B cell (primary cell): Measurements from ENCODE around the gene AGO3. TPM values are rescaled to one million over a fixed set of nuclear protein-coding genes. Genes with fewer than 3 reads are reported as not detected.

Experiments
- ATAC-seq: fragments of 200-7000 bp; cut with Tn5 transposase; one replicate; pipeline ENCODE4 v1.10.0; 2021; ENCODE audit warnings: low read depth, mild to moderate bottlenecking, moderate number of reproducible peaks, moderate library complexity
- CTCF ChIA-PET: fragments of 350-600 bp; sonication (Branson Sonifier 250); formaldehyde crosslinking; loops from one replicate; lab custom pipeline; 2021; ENCODE audit warnings: antibody characterized with exemption, inconsistent platforms; lab: Charles Lee
- POLR2A ChIA-PET: fragments of 350-600 bp; sonication (Branson Sonifier 250); formaldehyde crosslinking; loops from one replicate; lab custom pipeline; 2021; ENCODE audit warnings: antibody characterized with exemption; lab: Charles Lee
- DNase-seq: peaks from one replicate; pipeline ENCODE4 v3.0.0; 2013
- H2AFZ ChIP-seq: 2 replicates; pipeline ENCODE4 v1.6.1; 2012; ENCODE audit warnings: mild to moderate bottlenecking, low read depth, low read length; ENCODE audit not compliant: insufficient read depth, poor library complexity, severe bottlenecking
- H3K27ac ChIP-seq, 2 donors: 1 replicate in 1 of 2; 2 replicates in 1 of 2; pipeline ENCODE4 v1.5.1; 2012 to 2013; ENCODE audit warnings: low read length in 2 of 2, mild to moderate bottlenecking in 2 of 2, moderate library complexity in 1 of 2
- H3K27me3 ChIP-seq, 4 experiments: fragments of 200-600 bp in 1 of 4; sonication (generic) in 1 of 4; replicated peaks in 1 of 4; 1 replicate in 2 of 4; 2 replicates in 2 of 4; pipeline versions ENCODE4 v1.6.1 to v1.7.0; 2013 to 2016; ENCODE audit warnings: low read length in 3 of 4, mild to moderate bottlenecking in 2 of 4, mixed read lengths in 1 of 4, moderate library complexity in 1 of 4; ENCODE audit not compliant: insufficient read depth in 4 of 4, control insufficient read depth in 3 of 4; ENCODE audit errors: control extremely low read depth in 1 of 4
- H3K36me3 ChIP-seq, 2 experiments: replicated peaks in 1 of 2; 1 replicate in 1 of 2; 2 replicates in 1 of 2; pipeline versions ENCODE4 v1.6.1 to v1.7.1; 2013; ENCODE audit warnings: low read length in 1 of 2; ENCODE audit not compliant: insufficient read depth in 2 of 2, control insufficient read depth in 1 of 2; ENCODE audit errors: control extremely low read depth in 1 of 2, extremely low read depth in 1 of 2
- H3K4me1 ChIP-seq, 2 donors: fragments of 200-600 bp in 1 of 2; sonication (generic) in 1 of 2; 1 replicate in 1 of 2; 2 replicates in 1 of 2; pipeline versions ENCODE4 v1.5.1 to v1.6.1; 2013 to 2017; ENCODE audit warnings: low read length in 2 of 2; ENCODE audit not compliant: control insufficient read depth in 2 of 2, insufficient read depth in 2 of 2
- H3K4me2 ChIP-seq: replicated peaks from 2 replicates; pipeline ENCODE3; 2012; ENCODE audit warnings: mild to moderate bottlenecking, low read depth, low read length; ENCODE audit not compliant: poor library complexity, severe bottlenecking
- H3K4me3 ChIP-seq, 5 experiments: fragments of 200-600 bp in 1 of 5; sonication (generic) in 1 of 5; 1 replicate in 3 of 5; 2 replicates in 2 of 5; pipeline versions ENCODE4 v1.5.1 to v1.7.0; 2011 to 2016; ENCODE audit warnings: low read length in 4 of 5, mild to moderate bottlenecking in 4 of 5, low read depth in 2 of 5, control low read depth in 1 of 5, moderate library complexity in 1 of 5; ENCODE audit not compliant: insufficient read depth in 1 of 5; ENCODE audit errors: control extremely low read depth in 1 of 5, extremely low read depth in 1 of 5
- H3K79me2 ChIP-seq: fragments of 200-600 bp; sonication (generic); one replicate; pipeline ENCODE4 v1.6.0; 2016; ENCODE audit warnings: low read length; ENCODE audit not compliant: control insufficient read depth, insufficient read depth
- H3K9ac ChIP-seq: fragments of 200-600 bp; sonication (generic); 2 replicates; pipeline ENCODE4 v1.6.1; 2017; ENCODE audit warnings: mild to moderate bottlenecking, low read length, moderate library complexity
- H3K9me3 ChIP-seq, 3 donors: one replicate each; pipeline versions ENCODE4 v1.6.1 to v1.7.1; 2013; ENCODE audit warnings: low read length in 2 of 3; ENCODE audit not compliant: control insufficient read depth in 2 of 3, insufficient read depth in 1 of 3; ENCODE audit errors: control extremely low read depth in 1 of 3
- H4K20me1 ChIP-seq: 2 replicates; pipeline ENCODE4 v1.6.0; 2012; ENCODE audit warnings: mild to moderate bottlenecking, low read length; ENCODE audit not compliant: insufficient read depth, control insufficient read depth, poor library complexity, severe bottlenecking
- H3K27ac Mint-ChIP-seq: one replicate; pipeline ENCODE4 v1.8.0; 2021; ENCODE audit warnings: mixed read lengths
- H3K27me3 Mint-ChIP-seq: one replicate; pipeline ENCODE4 v1.8.0; 2021; ENCODE audit warnings: mixed read lengths
- H3K4me1 Mint-ChIP-seq: one replicate; pipeline ENCODE4 v1.8.0; 2021; ENCODE audit warnings: mixed read lengths
- H3K4me3 Mint-ChIP-seq: one replicate; pipeline ENCODE4 v1.8.0; 2021; ENCODE audit warnings: mixed read lengths
- H3K9me3 Mint-ChIP-seq: one replicate; pipeline ENCODE4 v1.8.0; 2022; ENCODE audit warnings: mixed read lengths; ENCODE audit not compliant: insufficient read depth
- CTCF ChIP-seq: fragments of 200-600 bp; IDR thresholded peaks from one replicate; pipeline ENCODE4 v1.8.0; 2022; ENCODE audit warnings: antibody characterized with exemption, mild to moderate bottlenecking
- EZH2 ChIP-seq: IDR thresholded peaks from 2 replicates; pipeline ENCODE4 v1.6.1; 2012; ENCODE audit warnings: borderline replicate concordance, low read depth, mild to moderate bottlenecking, moderate library complexity, low read length; ENCODE audit not compliant: insufficient read depth, poor library complexity, severe bottlenecking
- WGBS: methylation state at CpG from one replicate; pipeline ENCODE4 v1.1.5; 2013; ENCODE audit warnings: missing lambda C conversion rate; ENCODE audit not compliant: insufficient coverage; 5-methylcytosine and 5-hydroxymethylcytosine counted together
- intact Hi-C: fragments of 100-400 bp; cut with micrococcal nuclease; formaldehyde crosslinking; loops from one replicate; pipeline ENCODE4 v1.10.0; 2022
- polyA plus RNA-seq: library from polyadenylated mRNA; depleted of rRNA; stranded (reverse); fragments of >200 nt; gene quantifications from 2 replicates; pipeline ENCODE4 v1.2.3, GENCODE V29; 2012
- total RNA-seq, 2 donors: library from RNA; stranded (reverse); fragments of 120-200 nt in 1 of 2; gene quantifications; 1 replicate in 1 of 2; 2 replicates in 1 of 2; pipeline versions ENCODE4 v1.2.3 to v1.2.4, GENCODE V29; 2013 to 2022

The AGO3 gene
- total and polyA plus RNA-seq, 2 donors (not counting 1 experiment from before 2014, with no cell fraction given): 5.1 to 44.9 TPM

- H3K36me3 ChIP-seq: peaks cover 0 to 12% of the 10 kb centered on the region in 2 experiments
- no peak overlapping the region for H3K9ac ChIP-seq
- ChIA-PET POLR2A (no interaction called here), CTCF (interaction anchor here (0.6 to 7.4 kb wide), 14 partner anchors 10 to 319 kb away, joined by 3 to 58 read pairs (median 4); partner anchors contain the start of gene TRAPPC3)
- 84% methylated on average over 6 of the region's 6 CpGs for WGBS
- H3K4me3 Mint-ChIP-seq: no peak overlapping the region
- no peaks in the 10 kb centered on the region for H4K20me1 ChIP-seq
- H3K9me3 Mint-ChIP-seq: no peaks in the 10 kb centered on the region
- H3K4me1 Mint-ChIP-seq: peaks cover 2% of the 10 kb centered on the region
- peaks cover 0 to 7% of the 10 kb centered on the region in 2 donors for H3K4me1 ChIP-seq
- no peak overlapping the region for H3K4me3 ChIP-seq
- no peak for TF ChIP-seq CTCF
- TF ChIP-seq EZH2: no peak
- H3K27ac Mint-ChIP-seq: no peak overlapping the region
- H3K27me3 Mint-ChIP-seq: no peaks in the 10 kb centered on the region
- no peaks in the 10 kb centered on the region for H3K9me3 ChIP-seq
- no peak overlapping the region for H3K27ac ChIP-seq
- intact Hi-C loops: loop anchor here (2.0 kb wide), 1 partner anchor 320 kb away; no protein-coding TSS in a partner anchor
- H3K79me2 ChIP-seq: no peaks in the 10 kb centered on the region
- no peak overlapping the region for H3K4me2 ChIP-seq
- DNase-seq (no peak), ATAC-seq (no peak)
- H2AFZ ChIP-seq: peak overlapping the region; percentile 36
- H3K27me3 ChIP-seq: no peaks in the 10 kb centered on the region
Measured at GRCh38 chr1:36100376-36100775, 169.5 kb downstream of the AGO3 start.

- no peaks in the 10 kb centered on the region for H3K79me2 ChIP-seq
- H3K4me1 ChIP-seq: peaks cover 0 to 7% of the 10 kb centered on the region in 2 donors
- H3K4me2 ChIP-seq: no peak overlapping the region
- peaks cover 0 to 3% of the 10 kb centered on the region in 2 experiments for H3K36me3 ChIP-seq
- H3K4me3 ChIP-seq: no peak overlapping the region
- H3K27ac Mint-ChIP-seq: no peak overlapping the region
- H3K27ac ChIP-seq: no peak overlapping the region
- ATAC-seq: no peak
- no peak for DNase-seq
- no peak overlapping the region for H3K9ac ChIP-seq
- H4K20me1 ChIP-seq: no peaks in the 10 kb centered on the region
- peaks cover 2% of the 10 kb centered on the region for H3K4me1 Mint-ChIP-seq
- WGBS: 100% methylated on average over 4 of the region's 5 CpGs
- H3K27me3 ChIP-seq: no peaks in the 10 kb centered on the region
- no peak overlapping the region for H2AFZ ChIP-seq
- H3K27me3 Mint-ChIP-seq: no peaks in the 10 kb centered on the region
- ChIA-PET POLR2A (no interaction called here), CTCF (interaction anchor here (0.8 to 7.4 kb wide), 6 partner anchors 32 to 185 kb away, joined by 3 to 58 read pairs (median 10); no protein-coding TSS in a partner anchor)
- TF ChIP-seq CTCF (no peak), EZH2 (no peak)
- no peaks in the 10 kb centered on the region for H3K9me3 ChIP-seq
- H3K4me3 Mint-ChIP-seq: no peak overlapping the region
- no peaks in the 10 kb centered on the region for H3K9me3 Mint-ChIP-seq
- intact Hi-C loops: loop anchor here (2.0 kb wide), 1 partner anchor 319 kb away; no protein-coding TSS in a partner anchor
Measured at GRCh38 chr1:36101546-36101945, 170.6 kb downstream of the AGO3 start.
